ENCODE measurements around the gene GUCD1.
"Not testable (repeated sequence)": the region's sequence is repeated elsewhere in the genome, so short reads cannot be mapped to it uniquely, and the experiment has no call there.

GUCD1 gene

GRCh38 chr22:24554313-24555164 is at the start of gene GUCD1:
GUCD1 (minus strand) TSS chr22:24555138; CDS start chr22:24554991, 147 bp downstream.
- DNase-seq = peak; percentile 29

GRCh38 chr22:24603770-24604629 is 49.1 kb upstream of the GUCD1 start:
- DNase-seq = not testable (repeated sequence)

- not testable (repeated sequence) for DNase-seq
Measured at GRCh38 chr22:24602847-24603769, 48.2 kb upstream of the GUCD1 start, which contains the start of gene GGT1. GGT1 (plus strand) TSS chr22:24603193; CDS start chr22:24611082, 7,889 bp downstream.

- not testable (repeated sequence) for DNase-seq
Measured at GRCh38 chr22:24602105-24602749, 47.3 kb upstream of the GUCD1 start.

- DNase-seq = no peak
Measured at GRCh38 chr22:24601217-24602104, 46.5 kb upstream of the GUCD1 start.

- DNase-seq = not testable (repeated sequence)
Measured at GRCh38 chr22:24599958-24600715, 45.2 kb upstream of the GUCD1 start.

GRCh38 chr22:24599514-24599913 is 44.6 kb upstream of the GUCD1 start:
- DNase-seq = no peak

GRCh38 chr22:24597076-24597475 is 42.1 kb upstream of the GUCD1 start:
- DNase-seq = not testable (repeated sequence)

GRCh38 chr22:24595863-24596262 is 40.9 kb upstream of the GUCD1 start:
- no peak for DNase-seq

- no peak for DNase-seq
Measured at GRCh38 chr22:24595228-24595627, 40.3 kb upstream of the GUCD1 start.

GRCh38 chr22:24594569-24595120 is 39.7 kb upstream of the GUCD1 start:
- DNase-seq = no peak

- no peak for DNase-seq
Measured at GRCh38 chr22:24593836-24594568, 39.1 kb upstream of the GUCD1 start.

GRCh38 chr22:24593559-24593835 is 38.6 kb upstream of the GUCD1 start:
- DNase-seq = not testable (repeated sequence)

- peak; percentile 77 for DNase-seq
Measured at GRCh38 chr22:24592851-24593558, 38.1 kb upstream of the GUCD1 start, which contains the start of gene LRRC75B. LRRC75B (minus strand) TSS chr22:24593073; CDS start chr22:24593039, 34 bp downstream.

- DNase-seq = no peak
Measured at GRCh38 chr22:24592058-24592850, 37.3 kb upstream of the GUCD1 start.

- DNase-seq = no peak
Measured at GRCh38 chr22:24591286-24591830, 36.4 kb upstream of the GUCD1 start.

GRCh38 chr22:24590596-24591173 is 35.7 kb upstream of the GUCD1 start:
- no peak for DNase-seq
